Esophagus muscularis mucosa (tissue), 4 donors: ENCODE data around the gene JARID2. TPM values are rescaled to one million over a fixed set of nuclear protein-coding genes. Genes with fewer than 3 reads are reported as not detected.

Source experiments
- DNase-seq: peaks from one replicate; pipeline ENCODE4 v3.0.0-alpha.2; 2017; ENCODE audit errors: extremely low spot score
- H3K27ac ChIP-seq, 4 donors: fragments of 200-600 bp; sonication (generic); replicated peaks in 1 of 4; 1 replicate in 3 of 4; 2 replicates in 1 of 4; pipeline ENCODE4 v1.5.1; 2016 to 2019; ENCODE audit warnings: mild to moderate bottlenecking in 1 of 4
- H3K27me3 ChIP-seq, 4 donors: fragments of 200-600 bp; sonication (generic); one replicate each; pipeline versions ENCODE4 v1.5.1 to v1.6.0; 2016 to 2019
- H3K36me3 ChIP-seq, 4 donors: fragments of 200-600 bp; sonication (generic); one replicate each; pipeline ENCODE4 v1.5.1; 2016 to 2019
- H3K4me1 ChIP-seq, 4 donors: fragments of 200-600 bp; sonication (generic); one replicate each; pipeline ENCODE4 v1.5.1; 2016 to 2019
- H3K4me3 ChIP-seq, 4 donors: fragments of 200-600 bp; sonication (generic); 1 replicate in 2 of 4; 2 replicates in 2 of 4; pipeline ENCODE4 v1.5.1; 2016 to 2019; ENCODE audit warnings: mild to moderate bottlenecking in 4 of 4, moderate library complexity in 1 of 4
- H3K9me3 ChIP-seq, 4 donors: fragments of 200-600 bp; sonication (generic); 1 replicate in 3 of 4; 2 replicates in 1 of 4; pipeline ENCODE4 v1.5.1; 2016 to 2019
- EP300 ChIP-seq: sonication (generic); formaldehyde crosslinking; IDR thresholded peaks from one replicate; pipeline ENCODE4 v1.6.1; 2017; ENCODE audit warnings: antibody characterized with exemption
- POLR2A ChIP-seq: fragments of 450-650 bp; IDR thresholded peaks from one replicate; pipeline ENCODE4 v1.6.1; 2017; ENCODE audit warnings: antibody characterized with exemption, moderate library complexity, mild to moderate bottlenecking, low read depth
- POLR2AphosphoS5 ChIP-seq, 2 donors: sonication (generic); formaldehyde crosslinking; IDR thresholded peaks; one replicate each; pipeline ENCODE4 v1.6.1; 2017; ENCODE audit warnings: antibody characterized with exemption in 2 of 2
- WGBS: methylation state at CpG from one replicate; pipeline ENCODE4 v1.1.5; 2018; 5-methylcytosine and 5-hydroxymethylcytosine counted together
- intact Hi-C: fragments of 100-400 bp; cut with DNase I; formaldehyde crosslinking; loops from one replicate; pipeline ENCODE4 v1.15.1; 2023
- total RNA-seq, 4 donors: library from RNA; depleted of rRNA; stranded (reverse); fragments of >200 nt; gene quantifications; one replicate each; pipeline versions ENCODE4 v1.1.0 to v1.2.1, GENCODE V29; 2016
- TF ChIP-seq, protein P1 (sequence below), 3 experiments: fragments of 200-600 bp in 2 of 3; fragments of 450-650 bp in 1 of 3; sonication (generic) in 2 of 3; IDR thresholded peaks; one replicate each; pipeline ENCODE4 v1.5.1; 2017 to 2019; ENCODE audit warnings: antibody characterized with exemption in 3 of 3, mild to moderate bottlenecking in 2 of 3, moderate library complexity in 1 of 3

Gene JARID2
- total RNA-seq, 4 donors from 2014 or later, result 5.8 to 10.4 (median 8.1) TPM

DNA sequence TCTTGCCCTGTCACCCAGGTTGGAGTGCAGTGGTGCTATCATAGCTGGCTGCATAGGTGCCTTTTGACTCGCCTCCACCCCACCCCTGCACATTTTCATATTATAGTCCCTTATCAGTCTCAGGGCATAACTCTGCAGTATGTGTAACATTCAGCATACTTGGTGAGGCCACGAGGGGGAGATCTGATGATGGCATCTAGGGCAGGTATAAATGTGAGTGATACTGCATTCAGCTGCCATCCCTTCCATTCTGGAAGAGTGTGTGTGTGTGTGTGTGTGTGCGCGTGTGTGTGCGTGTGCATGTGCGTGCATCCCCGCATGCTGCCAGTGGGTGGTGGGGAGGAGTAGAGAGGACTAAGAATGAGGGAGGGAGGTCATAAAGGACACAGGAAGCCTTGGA, 81.4 kb downstream of the JARID2 start:
- WGBS, result 87% methylated on average over 7 of the region's 7 CpGs
- TF ChIP-seq POLR2A (no peak), POLR2AphosphoS5 (IDR thresholded peaks at IDR 0.05) (no peak), EP300 (no peak)
- TF ChIP-seq, protein P1, sequence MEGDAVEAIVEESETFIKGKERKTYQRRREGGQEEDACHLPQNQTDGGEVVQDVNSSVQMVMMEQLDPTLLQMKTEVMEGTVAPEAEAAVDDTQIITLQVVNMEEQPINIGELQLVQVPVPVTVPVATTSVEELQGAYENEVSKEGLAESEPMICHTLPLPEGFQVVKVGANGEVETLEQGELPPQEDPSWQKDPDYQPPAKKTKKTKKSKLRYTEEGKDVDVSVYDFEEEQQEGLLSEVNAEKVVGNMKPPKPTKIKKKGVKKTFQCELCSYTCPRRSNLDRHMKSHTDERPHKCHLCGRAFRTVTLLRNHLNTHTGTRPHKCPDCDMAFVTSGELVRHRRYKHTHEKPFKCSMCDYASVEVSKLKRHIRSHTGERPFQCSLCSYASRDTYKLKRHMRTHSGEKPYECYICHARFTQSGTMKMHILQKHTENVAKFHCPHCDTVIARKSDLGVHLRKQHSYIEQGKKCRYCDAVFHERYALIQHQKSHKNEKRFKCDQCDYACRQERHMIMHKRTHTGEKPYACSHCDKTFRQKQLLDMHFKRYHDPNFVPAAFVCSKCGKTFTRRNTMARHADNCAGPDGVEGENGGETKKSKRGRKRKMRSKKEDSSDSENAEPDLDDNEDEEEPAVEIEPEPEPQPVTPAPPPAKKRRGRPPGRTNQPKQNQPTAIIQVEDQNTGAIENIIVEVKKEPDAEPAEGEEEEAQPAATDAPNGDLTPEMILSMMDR (IDR thresholded peaks at IDR 0.05), result no peak
- H3K4me1 ChIP-seq, result peaks cover 40 to 60% (median 46%) of the 10 kb centered on the region in 4 donors

DNA sequence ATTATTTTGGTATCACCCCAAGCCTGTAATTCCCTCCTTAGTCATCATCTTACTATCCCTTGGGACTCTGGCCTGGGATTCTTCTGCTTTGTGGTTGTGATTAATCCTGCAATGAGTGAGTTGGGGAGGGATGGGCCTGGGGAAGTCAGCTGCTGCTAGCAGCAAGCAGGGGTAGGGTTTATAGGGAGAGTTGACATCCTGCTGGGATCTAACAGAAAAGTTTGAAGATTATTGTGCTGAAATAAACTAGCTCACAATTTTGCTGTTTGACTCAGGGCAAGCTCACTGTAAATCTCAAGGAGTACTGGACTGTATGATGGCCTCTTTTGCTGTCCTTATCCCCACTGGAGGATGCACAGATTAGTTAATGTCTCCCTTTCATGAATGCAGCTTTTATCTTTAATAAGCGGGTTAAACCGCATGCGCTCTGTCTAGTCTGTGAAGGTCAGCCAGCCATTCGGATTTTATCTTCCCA, 83.4 kb downstream of the JARID2 start:
- no peak for DNase-seq
- H3K4me1 ChIP-seq, result peaks cover 40 to 52% (median 45%) of the 10 kb centered on the region in 4 donors
- H3K27me3 ChIP-seq, result no peaks in the 10 kb centered on the region
- H3K27ac ChIP-seq, result no peak overlapping the region
- no peaks in the 10 kb centered on the region for H3K9me3 ChIP-seq
- no peak overlapping the region for H3K4me3 ChIP-seq
- WGBS, result 63% methylated on average over 4 of the region's 4 CpGs
- TF ChIP-seq POLR2A (no peak), POLR2AphosphoS5 (IDR thresholded peaks at IDR 0.05) (no peak), EP300 (no peak)
- TF ChIP-seq, protein P1 (IDR thresholded peaks at IDR 0.05), result no peak
- no peaks in the 10 kb centered on the region for H3K36me3 ChIP-seq
- intact Hi-C loops, result no loop called here

More for the DNA sequence above, 81.4 kb downstream of the JARID2 start:
- intact Hi-C loops, result no loop called here
- Histone ChIP-seq H3K4me3 (no peak overlapping the region), H3K36me3 (no peaks in the 10 kb centered on the region), H3K27me3 (no peaks in the 10 kb centered on the region), H3K9me3 (no peaks in the 10 kb centered on the region), H3K27ac (no peak overlapping the region)
- DNase-seq, result no peak

DNA sequence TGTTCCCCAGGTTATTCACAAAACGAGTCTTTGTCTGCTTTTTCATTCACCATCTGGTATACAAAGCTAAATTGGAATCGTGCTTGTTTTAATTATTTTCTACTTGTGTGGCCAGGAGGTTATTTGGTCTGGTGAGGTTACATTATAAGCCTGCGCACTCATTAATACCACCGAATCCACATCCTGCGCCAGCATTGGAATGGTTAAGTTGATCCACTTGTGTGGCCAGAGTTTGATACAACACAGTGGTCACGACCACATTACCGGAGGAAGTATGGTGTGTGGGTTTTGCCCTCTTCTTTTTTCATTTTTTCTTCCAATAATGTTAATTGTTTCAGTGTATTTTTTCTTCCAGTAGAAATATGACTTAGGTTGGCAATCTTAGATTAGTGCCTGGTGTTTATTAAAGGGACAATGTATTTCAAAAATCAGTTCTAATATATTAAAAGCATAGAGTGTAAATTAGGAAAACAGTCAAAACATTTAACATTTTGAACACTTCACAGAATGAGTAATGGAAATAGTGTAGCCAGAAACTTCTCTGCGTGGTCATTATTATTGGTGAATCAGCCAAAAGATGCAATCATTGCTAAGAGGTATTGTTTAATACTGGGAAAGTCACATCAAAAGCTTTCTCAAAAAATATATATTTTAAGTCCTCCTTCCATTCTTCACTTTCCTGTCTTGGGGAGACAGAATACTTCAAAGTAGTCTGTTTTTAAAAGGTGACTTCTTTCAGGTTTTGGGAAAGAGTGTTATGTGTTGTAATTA, 84.5 kb downstream of the JARID2 start:
- H3K4me3 ChIP-seq, result no peak overlapping the region
- no peak for DNase-seq
- intact Hi-C loops, result no loop called here
- 66% methylated on average over 8 of the region's 8 CpGs for WGBS
- no peaks in the 10 kb centered on the region for H3K27me3 ChIP-seq
- no peaks in the 10 kb centered on the region for H3K9me3 ChIP-seq
- TF ChIP-seq POLR2AphosphoS5 (IDR thresholded peaks at IDR 0.05), result no peak
- no peak for TF ChIP-seq POLR2A
- no peak for TF ChIP-seq EP300
- TF ChIP-seq, protein P1 (IDR thresholded peaks at IDR 0.05), result no peak
- no peaks in the 10 kb centered on the region for H3K36me3 ChIP-seq
- peaks cover 40 to 52% (median 45%) of the 10 kb centered on the region in 4 donors for H3K4me1 ChIP-seq
- H3K27ac ChIP-seq, result no peak overlapping the region

DNA sequence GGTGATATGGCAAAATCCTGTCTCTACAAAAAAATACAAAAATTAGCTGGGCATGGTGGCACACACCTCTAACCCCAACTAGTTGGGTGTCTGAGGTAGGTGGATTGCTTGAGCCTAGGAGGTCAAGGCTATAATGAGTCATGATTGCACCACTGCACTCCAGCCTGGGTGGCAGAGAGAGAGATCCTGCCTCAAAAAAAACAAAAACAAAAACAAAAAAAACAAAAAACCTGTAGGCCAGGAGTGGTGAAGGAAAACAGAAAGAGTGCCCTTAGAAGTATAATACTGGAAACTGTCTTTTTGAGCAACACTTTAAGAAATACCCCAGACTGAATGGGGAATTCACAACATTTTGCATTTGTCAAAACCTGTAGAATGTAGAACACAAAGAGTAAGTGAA, 85.3 kb downstream of the JARID2 start:
- TF ChIP-seq EP300, result no peak
- TF ChIP-seq POLR2A, result no peak
- TF ChIP-seq, protein P1 (IDR thresholded peaks at IDR 0.05), result no peak
- no peak for TF ChIP-seq POLR2AphosphoS5 (IDR thresholded peaks at IDR 0.05)
- H3K9me3 ChIP-seq, result no peaks in the 10 kb centered on the region
- peaks cover 38 to 50% (median 43%) of the 10 kb centered on the region in 4 donors for H3K4me1 ChIP-seq
- no peaks in the 10 kb centered on the region for H3K36me3 ChIP-seq
- no peak overlapping the region for H3K27ac ChIP-seq
- no peak overlapping the region for H3K4me3 ChIP-seq
- no peak for DNase-seq
- intact Hi-C loops, result no loop called here
- no peaks in the 10 kb centered on the region for H3K27me3 ChIP-seq
